H1 (cell line): ENCODE data around the gene MYO7B. TPM values are rescaled to one million over a fixed set of nuclear protein-coding genes. Genes with fewer than 3 reads are reported as not detected.

ENCODE experiments used
- CHD1 ChIP-seq: IDR thresholded peaks from 2 replicates; pipeline ENCODE4 v1.6.1; 2012; ENCODE audit warnings: low read depth, low read length, improper control_type of control experiment
- CHD7 ChIP-seq: fragments of 300-600 bp; sonication (generic); IDR thresholded peaks from 2 replicates; pipeline ENCODE4 v1.7.1; 2012; ENCODE audit warnings: low read length, moderate library complexity, mild to moderate bottlenecking, inconsistent platforms; ENCODE audit not compliant: insufficient replicate concordance
- EGR1 ChIP-seq: IDR thresholded peaks from 2 replicates; pipeline ENCODE4 v1.6.1; 2011; ENCODE audit warnings: low read depth, low read length, borderline replicate concordance
- GABPA ChIP-seq: IDR thresholded peaks from 2 replicates; pipeline ENCODE4 v1.6.1; 2011; ENCODE audit warnings: mild to moderate bottlenecking, low read length, moderate library complexity, borderline replicate concordance; ENCODE audit not compliant: insufficient read depth
- HDAC2 ChIP-seq, 2 experiments: fragments of 300-600 bp in 1 of 2; sonication (generic) in 1 of 2; IDR thresholded peaks; 2 replicates each; pipeline ENCODE4 v1.6.1; 2011 to 2012; ENCODE audit warnings: low read depth in 2 of 2, low read length in 2 of 2, mild to moderate bottlenecking in 2 of 2, moderate library complexity in 2 of 2, borderline replicate concordance in 1 of 2, inconsistent platforms in 1 of 2
- SIN3A ChIP-seq, 2 experiments: IDR thresholded peaks in 1 of 2; conservative IDR thresholded peaks in 1 of 2; 2 replicates each; pipeline ENCODE4 v1.6.1; 2011 to 2012; ENCODE audit warnings: low read length in 2 of 2, improper control_type of control experiment in 1 of 2, low read depth in 1 of 2, mild to moderate bottlenecking in 1 of 2
- SP4 ChIP-seq: IDR thresholded peaks from 2 replicates; pipeline ENCODE4 v1.6.1; 2012; ENCODE audit warnings: low read length, inconsistent platforms
- SRF ChIP-seq: IDR thresholded peaks from 2 replicates; pipeline ENCODE4 v1.6.1; 2011; ENCODE audit warnings: mild to moderate bottlenecking, low read depth, low read length, moderate library complexity
- TBP ChIP-seq: IDR thresholded peaks from 2 replicates; pipeline ENCODE4 v1.6.1; 2011; ENCODE audit warnings: low read depth, low read length, improper control_type of control experiment
- YY1 ChIP-seq: IDR thresholded peaks from 2 replicates; pipeline ENCODE4 v1.6.1; 2011; ENCODE audit warnings: low read depth, mild to moderate bottlenecking, low read length
- polyA plus RNA-seq, 7 experiments: library from polyadenylated mRNA; depleted of rRNA in 3 of 7; stranded (reverse) in 5 of 7; unstranded in 2 of 7; fragments of >200 nt in 5 of 7; fragments of 200-250 nt in 2 of 7; gene quantifications; 1 replicate in 5 of 7; 2 replicates in 1 of 7; 4 replicates in 1 of 7; pipeline versions ENCODE4 v1.2.1 to v1.2.3, GENCODE V29; 2011 to 2013; ENCODE audit warnings: missing spikeins in 2 of 7, mixed read lengths in 2 of 7
- total RNA-seq: library from RNA; stranded (reverse); fragmentation: NEBNext Ultra II Directional; extraction: Animal tissue kit (Norgen Biotek cat#: 25700); gene quantifications from 2 replicates; pipeline ENCODE4 v1.2.1, GENCODE V29; 2021

The MYO7B gene
- total and polyA plus RNA-seq, 2 of the 8 experiments (the other 6 are each of a cell fraction or from before 2014, with no cell fraction given): not detected

GRCh38 chr2:127552336-127552735 is 16.9 kb downstream of the MYO7B start (continued):
- TF ChIP-seq EGR1 (no peak), SIN3A (conservative IDR thresholded peaks at IDR 0.05 in 1 of 2, IDR thresholded peaks at IDR 0.05 in 1 of 2; ENCODE audit: low read depth in 1 of 2, low read length in 2 of 2) (no peak), CHD7 (no peak), HDAC2 (IDR thresholded peaks at IDR 0.05; ENCODE audit: borderline replicate concordance in 1 of 2, low read depth in 2 of 2, low read length in 2 of 2) (no peak), SRF (no peak), GABPA (no peak), TBP (no peak), CHD1 (no peak), YY1 (no peak), SP4 (no peak)
